CD8-positive, alpha-beta memory T cell (primary cell): ENCODE data around the gene MRPL42. TPM values are rescaled to one million over a fixed set of nuclear protein-coding genes. Genes with fewer than 3 reads are reported as not detected.
A peak's percentile ranks its signal among the peaks of the same experiment; 100 is the strongest.

Source experiments
- CTCF ChIA-PET: fragments of 350-600 bp; sonication (Branson Sonifier 250); formaldehyde crosslinking; loops from one replicate; lab custom pipeline; 2021; ENCODE audit warnings: antibody characterized with exemption; lab: Charles Lee
- POLR2A ChIA-PET: fragments of 350-600 bp; sonication (Branson Sonifier 250); formaldehyde crosslinking; loops from one replicate; lab custom pipeline; 2021; ENCODE audit warnings: antibody characterized with exemption; lab: Charles Lee
- DNase-seq, 5 donors: peaks; one replicate each; pipeline versions ENCODE4 v3.0.0 to v3.0.0-alpha.2; 2020 to 2022; ENCODE audit warnings: mixed read lengths in 1 of 5
- H3K27ac ChIP-seq: one replicate; pipeline ENCODE4 v1.7.0; 2013; ENCODE audit warnings: low read depth, mild to moderate bottlenecking, low read length, moderate library complexity
- H3K27me3 ChIP-seq: 2 replicates; pipeline ENCODE4 v1.7.0; 2013; ENCODE audit warnings: low read length, mild to moderate bottlenecking; ENCODE audit not compliant: insufficient read depth, poor library complexity, severe bottlenecking
- H3K36me3 ChIP-seq: 2 replicates; pipeline ENCODE4 v1.7.0; 2013; ENCODE audit warnings: mild to moderate bottlenecking, low read length, moderate library complexity; ENCODE audit not compliant: insufficient read depth
- H3K4me1 ChIP-seq: 2 replicates; pipeline ENCODE4 v1.7.0; 2013; ENCODE audit warnings: mild to moderate bottlenecking, low read length, moderate library complexity; ENCODE audit not compliant: insufficient read depth
- H3K4me3 ChIP-seq: 2 replicates; pipeline ENCODE4 v1.7.0; 2013; ENCODE audit warnings: mild to moderate bottlenecking, low read length
- H3K9me3 ChIP-seq: 2 replicates; pipeline ENCODE4 v1.7.0; 2013; ENCODE audit warnings: mild to moderate bottlenecking, low read length
- H3K27ac Mint-ChIP-seq, 8 donors: one replicate each; pipeline ENCODE4 v1.8.0; 2020 to 2021; ENCODE audit warnings: mixed read lengths in 8 of 8, mild to moderate bottlenecking in 6 of 8, inconsistent platforms in 3 of 8, moderate library complexity in 3 of 8
- H3K27me3 Mint-ChIP-seq, 2 donors: one replicate each; pipeline ENCODE4 v1.8.0; 2020 to 2021; ENCODE audit warnings: mixed read lengths in 2 of 2, mild to moderate bottlenecking in 1 of 2, moderate library complexity in 1 of 2
- H3K36me3 Mint-ChIP-seq, 3 donors: one replicate each; pipeline ENCODE4 v1.8.0; 2020 to 2021; ENCODE audit warnings: mixed read lengths in 3 of 3, inconsistent platforms in 1 of 3, mild to moderate bottlenecking in 1 of 3
- H3K4me1 Mint-ChIP-seq, 3 donors: one replicate each; pipeline ENCODE4 v1.8.0; 2020 to 2021; ENCODE audit warnings: mixed read lengths in 3 of 3, inconsistent platforms in 1 of 3, mild to moderate bottlenecking in 1 of 3
- H3K4me3 Mint-ChIP-seq, 7 donors: one replicate each; pipeline ENCODE4 v1.8.0; 2020 to 2021; ENCODE audit warnings: mixed read lengths in 7 of 7, mild to moderate bottlenecking in 6 of 7, moderate library complexity in 4 of 7, inconsistent platforms in 2 of 7
- H3K9me3 Mint-ChIP-seq, 5 donors: one replicate each; pipeline ENCODE4 v1.8.0; 2020 to 2022; ENCODE audit warnings: mixed read lengths in 5 of 5, mild to moderate bottlenecking in 3 of 5, moderate library complexity in 2 of 5, inconsistent platforms in 1 of 5
- polyA plus RNA-seq: library from polyadenylated mRNA; unstranded; fragments of 300-500 nt; fragmentation: Illumina TruSeq; gene quantifications from one replicate; pipeline ENCODE4 v1.2.3, GENCODE V29; 2021
- total RNA-seq, 2 experiments: library from RNA; stranded (reverse); gene quantifications; one replicate each; pipeline ENCODE4 v1.2.3, GENCODE V29; 2021

The MRPL42 gene
- total and polyA plus RNA-seq, 3 experiments from 2014 or later, result 57.1 to 87.2 (median 84.1) TPM

GRCh38 chr12:93537769-93538168 is 70.5 kb downstream of the MRPL42 start:
- Mint-ChIP-seq H3K27me3 (peaks cover 0 to 3% of the 10 kb centered on the region in 2 donors), H3K4me3 (no peak overlapping the region)
- POLR2A ChIA-PET, result no interaction called here

GRCh38 chr12:93539821-93540220 is 72.5 kb downstream of the MRPL42 start:
- Histone ChIP-seq H3K4me1 (peaks cover 37% of the 10 kb centered on the region), H3K4me3 (no peak overlapping the region), H3K27ac (no peak overlapping the region), H3K27me3 (no peaks in the 10 kb centered on the region), H3K36me3 (no peaks in the 10 kb centered on the region), H3K9me3 (no peaks in the 10 kb centered on the region)
- Mint-ChIP-seq H3K9me3 (no peaks in the 10 kb centered on the region), H3K27me3 (peaks cover 0 to 3% of the 10 kb centered on the region in 2 donors), H3K4me1 (peaks cover 3 to 16% (median 12%) of the 10 kb centered on the region in 3 donors), H3K4me3 (no peak overlapping the region), H3K36me3 (peaks cover 3 to 5% (median 4%) of the 10 kb centered on the region in 3 donors), H3K27ac (peak overlapping the region in 2 of 8 donors; percentile 12 to 13)
- DNase-seq, result no peak
- POLR2A ChIA-PET, result no interaction called here
- CTCF ChIA-PET, result interaction anchor here (2.5 kb wide), 1 partner anchor 562 kb away, joined by 16 read pairs; no protein-coding TSS in a partner anchor

More at GRCh38 chr12:93537769-93538168, 70.5 kb downstream of the MRPL42 start:
- no peak overlapping the region for H3K4me3 ChIP-seq
- no peaks in the 10 kb centered on the region for H3K27me3 ChIP-seq
- H3K27ac ChIP-seq, result no peak overlapping the region
- H3K4me1 ChIP-seq, result peaks cover 33% of the 10 kb centered on the region
- DNase-seq, result no peak
- no peak overlapping the region for H3K27ac Mint-ChIP-seq
- H3K9me3 Mint-ChIP-seq, result no peaks in the 10 kb centered on the region
- H3K36me3 ChIP-seq, result no peaks in the 10 kb centered on the region
- peaks cover 3 to 16% (median 12%) of the 10 kb centered on the region in 3 donors for H3K4me1 Mint-ChIP-seq
- H3K36me3 Mint-ChIP-seq, result no peaks in the 10 kb centered on the region
- CTCF ChIA-PET, result no interaction called here
- no peaks in the 10 kb centered on the region for H3K9me3 ChIP-seq

- peaks cover 3 to 16% (median 12%) of the 10 kb centered on the region in 3 donors for H3K4me1 Mint-ChIP-seq
- Histone ChIP-seq H3K4me1 (peaks cover 37% of the 10 kb centered on the region), H3K27ac (no peak overlapping the region), H3K36me3 (no peaks in the 10 kb centered on the region), H3K27me3 (no peaks in the 10 kb centered on the region), H3K9me3 (no peaks in the 10 kb centered on the region), H3K4me3 (no peak overlapping the region)
- CTCF ChIA-PET, result interaction anchor here (2.5 kb wide), 1 partner anchor 561 kb away, joined by 16 read pairs; no protein-coding TSS in a partner anchor
- H3K4me3 Mint-ChIP-seq, result peak overlapping the region in 1 of 7 donors; percentile 6
- no peak for DNase-seq
- POLR2A ChIA-PET, result no interaction called here
- peaks cover 3 to 5% (median 4%) of the 10 kb centered on the region in 3 donors for H3K36me3 Mint-ChIP-seq
- peak overlapping the region in 2 of 8 donors; percentile 2 to 21 for H3K27ac Mint-ChIP-seq
- H3K27me3 Mint-ChIP-seq, result peaks cover 0 to 3% of the 10 kb centered on the region in 2 donors
- H3K9me3 Mint-ChIP-seq, result no peaks in the 10 kb centered on the region
These were observed 73.2 kb downstream of the MRPL42 start for GRCh38 chr12:93540466-93540865.

- CTCF ChIA-PET, result interaction anchor here (1.5 to 2.5 kb wide), 2 partner anchors 559 to 560 kb away, joined by 5 to 16 read pairs; no protein-coding TSS in a partner anchor
- H3K27me3 ChIP-seq, result no peaks in the 10 kb centered on the region
- Mint-ChIP-seq H3K27me3 (peaks cover 0 to 3% of the 10 kb centered on the region in 2 donors), H3K36me3 (peaks cover 3 to 5% (median 4%) of the 10 kb centered on the region in 3 donors), H3K9me3 (no peaks in the 10 kb centered on the region), H3K4me1 (peaks cover 2 to 16% (median 9%) of the 10 kb centered on the region in 3 donors), H3K4me3 (peak overlapping the region in 2 of 7 donors; percentile 20 to 48), H3K27ac (peak overlapping the region in 5 of 8 donors; percentile 21 to 90 (median 61))
- no peaks in the 10 kb centered on the region for H3K36me3 ChIP-seq
- no peak overlapping the region for H3K4me3 ChIP-seq
- no peak overlapping the region for H3K27ac ChIP-seq
- no peaks in the 10 kb centered on the region for H3K9me3 ChIP-seq
- H3K4me1 ChIP-seq, result peaks cover 27% of the 10 kb centered on the region
- no peak for DNase-seq
- POLR2A ChIA-PET, result no interaction called here
These were observed 74.4 kb downstream of the MRPL42 start for GRCh38 chr12:93541578-93542225.

GRCh38 chr12:93547778-93548177 is 80.5 kb downstream of the MRPL42 start:
- Histone ChIP-seq H3K27ac (no peak overlapping the region), H3K4me1 (peaks cover 4% of the 10 kb centered on the region), H3K36me3 (no peaks in the 10 kb centered on the region), H3K4me3 (no peak overlapping the region), H3K27me3 (no peaks in the 10 kb centered on the region), H3K9me3 (no peaks in the 10 kb centered on the region)
- H3K9me3 Mint-ChIP-seq, result no peaks in the 10 kb centered on the region
- POLR2A ChIA-PET, result no interaction called here
- H3K27ac Mint-ChIP-seq, result peak overlapping the region in 1 of 8 donors; percentile 7
- DNase-seq, result no peak
- no peaks in the 10 kb centered on the region for H3K4me1 Mint-ChIP-seq
- no peak overlapping the region for H3K4me3 Mint-ChIP-seq
- CTCF ChIA-PET, result no interaction called here
- H3K36me3 Mint-ChIP-seq, result peaks cover 5 to 6% (median 5%) of the 10 kb centered on the region in 3 donors
- peaks cover 0 to 9% of the 10 kb centered on the region in 2 donors for H3K27me3 Mint-ChIP-seq

- no peak overlapping the region for H3K27ac Mint-ChIP-seq
- no peaks in the 10 kb centered on the region for H3K9me3 Mint-ChIP-seq
- POLR2A ChIA-PET, result no interaction called here
- no peak overlapping the region for H3K4me3 Mint-ChIP-seq
- no peaks in the 10 kb centered on the region for H3K4me1 Mint-ChIP-seq
- H3K36me3 Mint-ChIP-seq, result peaks cover 2 to 6% (median 4%) of the 10 kb centered on the region in 3 donors
- Histone ChIP-seq H3K27me3 (no peaks in the 10 kb centered on the region), H3K4me3 (no peak overlapping the region), H3K27ac (no peak overlapping the region), H3K9me3 (no peaks in the 10 kb centered on the region), H3K4me1 (no peaks in the 10 kb centered on the region), H3K36me3 (no peaks in the 10 kb centered on the region)
- H3K27me3 Mint-ChIP-seq, result peaks cover 0 to 9% of the 10 kb centered on the region in 2 donors
- DNase-seq, result no peak
- CTCF ChIA-PET, result no interaction called here
These were observed 81.9 kb downstream of the MRPL42 start for GRCh38 chr12:93549174-93549573.

- DNase-seq, result no peak
These were observed 83.7 kb downstream of the MRPL42 start for GRCh38 chr12:93550748-93551611.

More at GRCh38 chr12:93550748-93551611, 83.7 kb downstream of the MRPL42 start:
- no peak overlapping the region for H3K4me3 ChIP-seq
- H3K27ac ChIP-seq, result no peak overlapping the region
- H3K4me1 ChIP-seq, result no peaks in the 10 kb centered on the region
- CTCF ChIA-PET, result no interaction called here
- POLR2A ChIA-PET, result no interaction called here
- H3K36me3 Mint-ChIP-seq, result peaks cover 2 to 10% (median 4%) of the 10 kb centered on the region in 3 donors
- H3K4me3 Mint-ChIP-seq, result no peak overlapping the region
- H3K4me1 Mint-ChIP-seq, result no peaks in the 10 kb centered on the region
- no peaks in the 10 kb centered on the region for H3K27me3 ChIP-seq
- peaks cover 0 to 9% of the 10 kb centered on the region in 2 donors for H3K27me3 Mint-ChIP-seq
- no peaks in the 10 kb centered on the region for H3K9me3 Mint-ChIP-seq
- no peaks in the 10 kb centered on the region for H3K9me3 ChIP-seq
- no peak overlapping the region for H3K27ac Mint-ChIP-seq
- no peaks in the 10 kb centered on the region for H3K36me3 ChIP-seq
